OCI-LY7 (cell line): ENCODE results near the gene PDCD2L. TPM values are rescaled to one million over a fixed set of nuclear protein-coding genes. Genes with fewer than 3 reads are reported as not detected.

Source experiments
- BruUV-seq: library from RNA; stranded (reverse); fragments of 400-500 nt; replicated peaks from 2 replicates; lab custom pipeline; 2021; lab: Mats Ljungman, UMichigan
- CTCF ChIA-PET: fragments of 300-600 bp; sonication (Branson Sonifier 250); formaldehyde crosslinking; loops from one replicate; lab custom pipeline; 2022; ENCODE audit warnings: antibody characterized with exemption; ENCODE audit not compliant: unreplicated experiment; lab: Charles Lee
- POLR2A ChIA-PET: fragments of 300-600 bp; sonication (Branson Sonifier 250); formaldehyde crosslinking; loops from one replicate; lab custom pipeline; 2022; ENCODE audit warnings: antibody characterized with exemption; lab: Charles Lee
- DNase-seq: peaks from one replicate; pipeline ENCODE4 v3.0.0-alpha.2; 2015; ENCODE audit warnings: low spot score
- H2AFZ ChIP-seq: fragments of 200-600 bp; sonication (generic), shearing (Covaris generic); 2 replicates; pipeline ENCODE4 v1.6.1; 2014; ENCODE audit warnings: mild to moderate bottlenecking, antibody characterized with exemption, low read length, moderate library complexity
- H3K27ac ChIP-seq: fragments of 200-600 bp; sonication (generic); 2 replicates; pipeline ENCODE4 v1.5.1; 2014; ENCODE audit warnings: mixed run types, low read depth, mild to moderate bottlenecking, moderate library complexity, low read length, inconsistent platforms; ENCODE audit not compliant: poor library complexity, severe bottlenecking
- H3K36me3 ChIP-seq: fragments of 200-600 bp; sonication (generic); 2 replicates; pipeline ENCODE4 v1.6.1; 2014; ENCODE audit warnings: mild to moderate bottlenecking, antibody characterized with exemption, low read length, moderate library complexity, mixed read lengths; ENCODE audit not compliant: insufficient read depth
- H3K4me1 ChIP-seq: fragments of 200-600 bp; sonication (generic); 2 replicates; pipeline ENCODE4 v1.5.1; 2014; ENCODE audit warnings: mild to moderate bottlenecking, low read length; ENCODE audit not compliant: insufficient read depth, poor library complexity, severe bottlenecking
- H3K4me2 ChIP-seq: fragments of 200-600 bp; sonication (generic); 2 replicates; pipeline ENCODE4 v1.6.1; 2014; ENCODE audit warnings: mild to moderate bottlenecking, low read length
- H3K4me3 ChIP-seq: fragments of 200-600 bp; sonication (generic); 2 replicates; pipeline ENCODE4 v1.5.1; 2014; ENCODE audit warnings: mild to moderate bottlenecking, low read depth, low read length; ENCODE audit not compliant: poor library complexity, severe bottlenecking
- H3K79me2 ChIP-seq: fragments of 200-600 bp; sonication (generic); 2 replicates; pipeline ENCODE4 v1.6.1; 2016; ENCODE audit warnings: low read depth, mild to moderate bottlenecking, low read length, moderate library complexity, mixed read lengths; ENCODE audit not compliant: insufficient read depth
- H3K9me2 ChIP-seq: fragments of 200-600 bp; sonication (generic); 2 replicates; pipeline ENCODE4 v1.6.1; 2016; ENCODE audit warnings: mild to moderate bottlenecking, low read length, mixed read lengths; ENCODE audit not compliant: insufficient read depth
- H3K9me3 ChIP-seq: fragments of 200-600 bp; sonication (generic); 2 replicates; pipeline ENCODE4 v1.6.1; 2014; ENCODE audit warnings: mild to moderate bottlenecking, mixed run types, low read length, mixed read lengths
- H4K20me1 ChIP-seq: fragments of 200-600 bp; sonication (generic); 2 replicates; pipeline ENCODE4 v1.6.1; 2014; ENCODE audit warnings: mild to moderate bottlenecking, antibody characterized with exemption, low read length, moderate library complexity, mixed read lengths; ENCODE audit not compliant: insufficient read depth
- EZH2phosphoT487 ChIP-seq: fragments of 200-600 bp; sonication (generic); IDR thresholded peaks from 2 replicates; pipeline ENCODE4 v1.6.1; 2018; ENCODE audit warnings: low read depth, borderline replicate concordance, mild to moderate bottlenecking, mixed run types, antibody characterized with exemption, low read length, moderate library complexity, mixed read lengths
- intact Hi-C: fragments of 100-400 bp; cut with micrococcal nuclease; formaldehyde crosslinking; loops from one replicate; pipeline ENCODE4 v1.10.0; 2022; ENCODE audit not compliant: unreplicated experiment
- total RNA-seq, 2 experiments: library from RNA; depleted of rRNA in 1 of 2; stranded (reverse); fragments of >200 nt in 1 of 2; shearing (Covaris generic) in 1 of 2; gene quantifications; 2 replicates each; pipeline ENCODE4 v1.2.3, GENCODE V29; 2014 to 2022
- TF ChIP-seq, protein P1 (sequence below): fragments of 200-600 bp; sonication (generic); conservative IDR thresholded peaks from 2 replicates; pipeline ENCODE4 v1.5.1; 2014; ENCODE audit warnings: mild to moderate bottlenecking, antibody characterized with exemption, low read length, moderate library complexity, mixed read lengths

Gene PDCD2L
- total RNA-seq, 2 experiments from 2014 or later, result 27.5 to 30.0 TPM

GRCh38 chr19:34370117-34370516 lies 34.1 kb upstream of the PDCD2L start:
- Histone ChIP-seq H3K9me2 (no peaks in the 10 kb centered on the region), H3K4me2 (no peak overlapping the region), H3K36me3 (peaks cover 79% of the 10 kb centered on the region), H3K79me2 (peaks cover 23% of the 10 kb centered on the region; the same call in 1 of the 2 replicates), H2AFZ (no peak overlapping the region), H4K20me1 (0 out of 2 replicates have a peak, but pooled peaks cover 12% of the 10 kb centered on the region), H3K4me1 (peaks cover 12% of the 10 kb centered on the region), H3K4me3 (no peak overlapping the region), H3K27ac (no peak overlapping the region), H3K9me3 (no peaks in the 10 kb centered on the region)
- POLR2A ChIA-PET, result no interaction called here
- no peak for DNase-seq
- no peak for TF ChIP-seq EZH2phosphoT487
- TF ChIP-seq, protein P1, sequence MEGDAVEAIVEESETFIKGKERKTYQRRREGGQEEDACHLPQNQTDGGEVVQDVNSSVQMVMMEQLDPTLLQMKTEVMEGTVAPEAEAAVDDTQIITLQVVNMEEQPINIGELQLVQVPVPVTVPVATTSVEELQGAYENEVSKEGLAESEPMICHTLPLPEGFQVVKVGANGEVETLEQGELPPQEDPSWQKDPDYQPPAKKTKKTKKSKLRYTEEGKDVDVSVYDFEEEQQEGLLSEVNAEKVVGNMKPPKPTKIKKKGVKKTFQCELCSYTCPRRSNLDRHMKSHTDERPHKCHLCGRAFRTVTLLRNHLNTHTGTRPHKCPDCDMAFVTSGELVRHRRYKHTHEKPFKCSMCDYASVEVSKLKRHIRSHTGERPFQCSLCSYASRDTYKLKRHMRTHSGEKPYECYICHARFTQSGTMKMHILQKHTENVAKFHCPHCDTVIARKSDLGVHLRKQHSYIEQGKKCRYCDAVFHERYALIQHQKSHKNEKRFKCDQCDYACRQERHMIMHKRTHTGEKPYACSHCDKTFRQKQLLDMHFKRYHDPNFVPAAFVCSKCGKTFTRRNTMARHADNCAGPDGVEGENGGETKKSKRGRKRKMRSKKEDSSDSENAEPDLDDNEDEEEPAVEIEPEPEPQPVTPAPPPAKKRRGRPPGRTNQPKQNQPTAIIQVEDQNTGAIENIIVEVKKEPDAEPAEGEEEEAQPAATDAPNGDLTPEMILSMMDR, result no peak
- intact Hi-C loops, result no loop called here
- CTCF ChIA-PET, result interaction anchor here (0.6 kb wide), 1 partner anchor 38 kb away, joined by 3 read pairs; no protein-coding TSS in a partner anchor
- BruUV-seq, result no TSS peak

DNA sequence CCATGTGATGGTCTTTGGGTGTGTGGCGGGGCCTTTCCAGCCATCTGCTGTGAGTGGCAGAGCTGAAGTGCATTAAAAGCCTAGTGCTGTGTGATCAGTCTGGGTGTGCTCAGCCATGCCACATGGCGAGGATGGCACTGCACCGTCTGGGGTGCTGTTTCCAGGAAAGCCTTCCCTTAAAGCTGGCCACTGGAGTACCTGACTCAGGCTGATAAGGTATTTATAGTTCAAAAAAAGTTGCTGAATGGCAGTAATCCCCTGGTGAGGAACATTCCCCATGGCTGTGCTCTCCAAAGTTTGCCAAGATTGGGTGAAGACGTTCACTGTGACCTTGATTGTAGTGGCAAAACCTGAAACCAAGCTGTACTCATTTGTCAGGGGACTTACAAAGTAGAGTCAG lies 33.2 kb upstream of the PDCD2L start:
- H4K20me1 ChIP-seq, result 0 out of 2 replicates have a peak, but pooled peaks cover 11% of the 10 kb centered on the region
- CTCF ChIA-PET, result interaction anchor here (0.6 kb wide), 1 partner anchor 37 kb away, joined by 3 read pairs; no protein-coding TSS in a partner anchor
- H3K79me2 ChIP-seq, result peaks cover 15% of the 10 kb centered on the region; the same call in 1 of the 2 replicates
- intact Hi-C loops, result no loop called here
- H2AFZ ChIP-seq, result no peak overlapping the region
- DNase-seq, result no peak
- H3K4me1 ChIP-seq, result peaks cover 11% of the 10 kb centered on the region
- H3K4me2 ChIP-seq, result no peak overlapping the region
- H3K36me3 ChIP-seq, result peaks cover 87% of the 10 kb centered on the region
- H3K9me2 ChIP-seq, result no peaks in the 10 kb centered on the region
- H3K4me3 ChIP-seq, result no peak overlapping the region
- H3K27ac ChIP-seq, result no peak overlapping the region
- no peaks in the 10 kb centered on the region for H3K9me3 ChIP-seq
- no peak for TF ChIP-seq EZH2phosphoT487
- TF ChIP-seq, protein P1, result no peak
- POLR2A ChIA-PET, result interaction anchor here (0.5 to 0.7 kb wide), 2 partner anchors 68 to 69 kb away, joined by 3 read pairs; no protein-coding TSS in a partner anchor
- no TSS peak for BruUV-seq

DNA sequence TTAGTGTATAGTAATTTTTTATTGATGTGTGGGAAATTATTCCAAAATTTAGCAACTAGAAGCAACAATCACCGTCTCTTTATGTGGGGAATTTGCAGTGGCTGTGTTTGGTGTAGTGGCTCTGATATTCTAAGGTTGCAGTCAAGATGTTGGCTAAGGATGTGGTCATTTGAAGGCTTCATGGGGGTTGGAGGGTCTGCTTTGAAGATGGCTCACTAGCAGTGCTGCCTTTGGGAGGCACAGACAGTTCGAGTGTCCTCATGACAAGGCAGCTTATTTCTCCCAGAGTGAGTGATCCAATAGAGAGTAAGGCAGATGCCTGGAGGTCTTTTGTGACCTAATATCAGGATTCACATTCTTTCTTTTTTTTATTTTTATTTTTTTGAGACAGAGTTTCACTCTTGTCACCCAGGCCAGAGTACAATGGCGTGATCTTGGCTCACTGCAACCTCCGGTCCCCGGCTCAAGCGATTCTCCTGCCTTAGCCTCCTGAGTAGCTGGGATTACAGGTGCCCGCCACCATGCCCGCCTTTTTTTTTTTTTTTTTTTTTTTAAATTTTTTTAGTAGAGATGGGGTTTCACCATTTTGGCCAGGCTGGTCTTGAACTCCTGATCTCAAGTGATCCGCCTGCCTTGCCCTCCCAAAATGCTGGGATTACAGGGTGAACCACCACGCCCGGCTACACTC lies 30.5 kb upstream of the PDCD2L start:
- no peaks in the 10 kb centered on the region for H3K9me3 ChIP-seq
- intact Hi-C loops, result no loop called here
- H2AFZ ChIP-seq, result no peak overlapping the region
- no peaks in the 10 kb centered on the region for H4K20me1 ChIP-seq
- TF ChIP-seq, protein P1, result no peak
- TF ChIP-seq EZH2phosphoT487, result no peak
- BruUV-seq, result no TSS peak
- ChIA-PET POLR2A (interaction anchor here (1.1 kb wide), 1 partner anchor 10 kb away, joined by 5 read pairs; no protein-coding TSS in a partner anchor), CTCF (no interaction called here)
- no peak overlapping the region for H3K4me2 ChIP-seq
- peaks cover 82% of the 10 kb centered on the region for H3K36me3 ChIP-seq
- H3K4me3 ChIP-seq, result no peak overlapping the region
- no peak overlapping the region for H3K27ac ChIP-seq
- no peaks in the 10 kb centered on the region for H3K4me1 ChIP-seq
- DNase-seq, result no peak
- H3K9me2 ChIP-seq, result no peaks in the 10 kb centered on the region
- H3K79me2 ChIP-seq, result no peaks in the 10 kb centered on the region
